WI38 (cell line): ENCODE results near the gene MDGA2.

Source experiments
- H3K4me3 ChIP-seq: 2 replicates; pipeline ENCODE4 v1.5.1; 2011; ENCODE audit warnings: low read depth, mild to moderate bottlenecking, control low read depth, low read length
- CTCF ChIP-seq: IDR thresholded peaks from 2 replicates; pipeline ENCODE4 v1.5.1; 2012; ENCODE audit warnings: low read depth, mild to moderate bottlenecking, control low read depth, low read length

The MDGA2 gene

GRCh38 chr14:47536341-47536740, 139.1 kb downstream of the MDGA2 start:
- no peak overlapping the region for H3K4me3 ChIP-seq
- no peak for TF ChIP-seq CTCF

GRCh38 chr14:47526591-47527244, 148.7 kb downstream of the MDGA2 start:
- H3K4me3 ChIP-seq, result no peak overlapping the region
- no peak for TF ChIP-seq CTCF

GRCh38 chr14:47524524-47524923, 150.9 kb downstream of the MDGA2 start:
- H3K4me3 ChIP-seq, result no peak overlapping the region
- no peak for TF ChIP-seq CTCF

- no peak for TF ChIP-seq CTCF
- no peak overlapping the region for H3K4me3 ChIP-seq
Measured at GRCh38 chr14:47520382-47520781, 155.0 kb downstream of the MDGA2 start.

- H3K4me3 ChIP-seq, result no peak overlapping the region
- TF ChIP-seq CTCF, result no peak
Measured at GRCh38 chr14:47511829-47512228, 163.6 kb downstream of the MDGA2 start.

- no peak for TF ChIP-seq CTCF
- H3K4me3 ChIP-seq, result no peak overlapping the region
Measured at GRCh38 chr14:47509957-47510356, 165.4 kb downstream of the MDGA2 start.

- no peak for TF ChIP-seq CTCF
Measured at GRCh38 chr14:47507861-47508260, 167.5 kb downstream of the MDGA2 start.

More at GRCh38 chr14:47507861-47508260, 167.5 kb downstream of the MDGA2 start:
- H3K4me3 ChIP-seq, result no peak overlapping the region
